G401 (cell line): ENCODE results near the gene LRRC3C. TPM values are rescaled to one million over a fixed set of nuclear protein-coding genes. Genes with fewer than 3 reads are reported as not detected.

Experiments
- DNase-seq: peaks from one replicate; pipeline ENCODE4 v3.0.0-alpha.2; 2015; ENCODE audit warnings: low spot score
- in situ Hi-C: cut with HindIII; loops from 2 replicates; pipeline ENCODE4 v1.10.0; 2016; ENCODE audit warnings: low sequenced_read_pairs, mixed read lengths
- total RNA-seq: library from RNA; depleted of rRNA; stranded (reverse); fragments of >200 nt; shearing (Covaris generic); gene quantifications from 2 replicates; pipeline ENCODE4 v1.2.3, GENCODE V29; 2014; rRNA removed

LRRC3C gene
- total RNA-seq, 1 experiment from 2014 or later, result not detected

GRCh38 chr17:39970157-39970692 is 42.7 kb downstream of the LRRC3C start:
- no peak for DNase-seq
- in situ Hi-C loops, result no loop called here

GRCh38 chr17:39971076-39971603 is 43.6 kb downstream of the LRRC3C start:
- DNase-seq, result no peak
- in situ Hi-C loops, result no loop called here

GRCh38 chr17:39972271-39972670 is 44.7 kb downstream of the LRRC3C start:
- in situ Hi-C loops, result no loop called here
- DNase-seq, result no peak

DNA sequence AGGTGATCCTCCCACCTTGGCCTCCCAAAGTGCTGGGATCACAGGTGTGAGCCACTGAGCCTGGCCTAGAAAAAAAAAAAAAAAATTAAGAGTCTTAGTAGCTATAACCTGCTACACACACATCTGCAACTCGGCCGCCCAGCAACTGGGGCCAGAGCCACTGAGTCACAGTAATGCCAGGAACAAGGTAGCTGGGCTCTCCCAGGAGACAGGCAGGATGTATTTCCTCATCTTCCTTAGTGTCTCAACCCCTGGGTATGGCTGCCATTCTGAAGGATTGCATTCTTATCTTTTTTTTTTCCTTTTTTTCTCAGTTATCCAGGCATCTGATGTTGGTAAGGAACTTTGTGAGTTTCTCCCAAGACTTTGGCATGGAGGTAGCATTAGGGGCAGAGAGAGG is 46.0 kb downstream of the LRRC3C start:
- in situ Hi-C loops, result no loop called here
- no peak for DNase-seq

DNA sequence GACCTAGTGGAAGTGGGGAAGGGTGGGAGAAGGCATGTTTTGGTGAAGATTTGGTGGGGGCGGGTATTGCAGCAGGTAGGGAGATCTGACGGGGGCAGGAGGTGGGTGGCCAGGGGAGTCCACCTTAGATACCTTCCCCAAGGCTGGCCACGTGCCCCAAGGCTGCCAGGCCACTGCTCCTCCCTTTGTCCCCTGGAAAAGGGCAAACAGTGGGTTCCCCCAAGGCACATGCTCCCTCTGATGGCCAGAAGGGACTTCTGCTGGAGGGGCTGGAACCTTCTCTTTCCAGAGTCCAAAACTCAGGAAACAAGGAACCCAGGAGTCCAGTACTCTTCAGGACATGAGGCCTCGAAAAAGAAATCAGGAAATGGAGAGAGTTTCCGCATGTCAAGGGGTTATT is 46.9 kb downstream of the LRRC3C start:
- DNase-seq, result no peak
- in situ Hi-C loops, result no loop called here

DNA sequence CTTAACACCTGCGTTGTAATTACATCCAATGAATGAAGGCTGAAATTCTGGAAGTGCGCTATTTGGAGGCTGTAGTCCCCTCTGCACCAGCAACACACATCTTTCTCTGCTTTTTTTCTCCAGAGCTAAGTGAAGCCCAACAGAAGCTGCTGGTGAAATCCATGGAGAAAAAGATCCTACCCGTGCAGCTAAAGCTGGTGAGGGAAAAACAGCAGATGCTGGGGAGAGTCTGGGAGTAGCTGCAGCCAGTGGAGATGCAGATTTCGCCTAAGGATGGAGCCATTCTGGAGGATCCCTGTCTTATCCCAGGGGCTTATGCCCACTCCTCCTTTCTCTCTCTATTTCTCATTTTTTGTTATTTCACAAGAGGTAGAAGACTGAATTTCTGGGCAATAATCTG is 48.3 kb downstream of the LRRC3C start:
- no peak for DNase-seq
- in situ Hi-C loops, result loop anchor here (25.0 kb wide), 1 partner anchor 288 kb away; the partner anchor contains the start of gene PGAP3

- DNase-seq, result no peak
- in situ Hi-C loops, result loop anchor here (25.0 kb wide), 1 partner anchor 292 kb away; the partner anchor contains the start of gene PGAP3
These were observed 51.6 kb downstream of the LRRC3C start for GRCh38 chr17:39979016-39979670.

DNA sequence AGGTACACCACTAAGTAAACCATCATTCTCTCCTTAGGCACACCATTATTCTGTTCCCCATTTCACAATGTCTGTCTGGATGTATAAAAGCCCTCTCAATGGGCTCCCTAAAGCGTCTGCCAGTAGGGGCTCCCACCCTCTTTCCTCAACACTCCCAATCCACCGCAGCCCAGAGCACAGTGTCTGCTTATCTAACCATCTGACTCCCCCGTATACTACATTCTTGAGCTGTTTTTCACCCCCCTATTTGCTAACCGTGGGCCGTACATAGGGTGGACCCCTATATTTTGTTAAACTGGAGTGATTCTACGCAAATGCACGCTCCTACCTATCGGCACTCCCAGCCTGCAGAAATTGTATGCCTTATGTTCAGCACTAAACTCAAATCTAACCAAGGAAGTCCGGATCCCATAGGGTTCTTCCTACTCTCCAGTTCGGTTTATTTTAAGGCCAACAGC is 52.4 kb downstream of the LRRC3C start:
- in situ Hi-C loops, result loop anchor here (25.0 kb wide), 1 partner anchor 293 kb away; the partner anchor contains the start of gene PGAP3

GRCh38 chr17:39980351-39981206 is 53.0 kb downstream of the LRRC3C start, which contains the start of gene PSMD3:
Gene PSMD3 (plus strand): TSS chr17:39980807. CDS start chr17:39980971, 164 bp downstream.
- peak; percentile 100 for DNase-seq
- in situ Hi-C loops, result loop anchor here (25.0 kb wide), 1 partner anchor 293 kb away; the partner anchor contains the start of gene PGAP3

More for the DNA sequence above, 52.4 kb downstream of the LRRC3C start:
- no peak for DNase-seq

- in situ Hi-C loops, result loop anchor here (25.0 kb wide), 1 partner anchor 294 kb away; the partner anchor contains the start of gene PGAP3
- DNase-seq, result no peak
These were observed 53.7 kb downstream of the LRRC3C start for GRCh38 chr17:39981207-39981741.

DNA sequence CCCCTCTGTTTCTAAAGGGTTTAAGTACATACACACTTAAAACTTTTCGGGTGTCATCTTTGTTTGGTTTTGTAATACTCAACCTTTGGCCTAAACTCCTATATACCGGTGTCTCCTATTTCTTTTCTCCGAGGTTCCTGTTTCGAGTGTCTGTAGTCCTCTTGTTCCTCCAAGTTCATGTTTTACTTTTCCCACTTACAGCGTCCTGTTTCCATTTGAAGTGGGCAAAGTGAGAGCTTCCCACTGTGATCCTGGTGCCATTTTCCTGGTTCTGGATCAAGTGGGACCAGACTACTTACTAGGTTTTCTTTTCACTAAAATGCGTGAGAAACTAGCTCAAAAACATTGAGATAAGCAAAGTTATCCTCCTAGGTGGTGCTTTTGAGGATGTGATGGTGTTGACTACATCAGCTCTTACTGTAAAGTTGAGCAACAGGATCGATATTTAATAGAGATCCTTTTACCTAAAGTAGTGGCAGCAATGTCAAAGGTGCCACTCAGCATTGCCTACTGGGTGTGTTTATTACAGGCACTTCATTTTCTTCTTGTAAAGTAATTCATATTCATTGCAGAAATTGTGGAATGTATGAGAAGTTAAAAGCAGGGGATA is 54.3 kb downstream of the LRRC3C start:
- in situ Hi-C loops, result loop anchor here (25.0 kb wide), 1 partner anchor 295 kb away; the partner anchor contains the start of gene PGAP3
- no peak for DNase-seq

DNA sequence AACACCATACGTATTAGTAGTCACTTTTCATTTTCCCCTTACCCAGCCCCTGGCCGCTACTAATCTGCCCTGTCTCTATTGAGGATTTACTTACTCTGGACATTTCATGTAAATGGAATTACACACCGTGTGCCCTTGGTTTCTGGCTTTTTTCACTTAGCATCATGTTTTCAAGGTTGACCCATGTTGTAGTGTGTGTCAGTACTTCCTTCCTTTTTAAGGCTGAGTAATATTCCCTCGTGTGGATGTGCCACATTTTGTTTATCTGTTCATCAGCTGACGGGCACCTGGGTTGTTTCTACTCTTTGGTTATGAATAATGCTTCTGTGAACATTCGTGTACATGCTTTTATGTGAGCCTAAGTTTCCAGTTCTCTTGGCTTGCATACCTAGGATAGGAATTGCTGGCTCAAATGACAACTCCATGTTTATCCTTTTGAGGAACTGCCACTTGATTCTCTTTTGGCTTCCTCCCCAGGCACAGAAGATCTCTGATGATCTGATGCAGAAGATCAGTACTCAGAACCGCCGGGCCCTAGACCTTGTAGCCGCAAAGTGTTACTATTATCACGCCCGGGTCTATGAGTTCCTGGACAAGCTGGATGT is 60.8 kb downstream of the LRRC3C start:
- in situ Hi-C loops, result loop anchor here (25.0 kb wide), 1 partner anchor 301 kb away; the partner anchor contains the start of gene PGAP3
- no peak for DNase-seq

GRCh38 chr17:39994448-39994847 is 66.9 kb downstream of the LRRC3C start:
- in situ Hi-C loops, result loop anchor here (25.0 kb wide), 1 partner anchor 307 kb away; the partner anchor contains the start of gene PGAP3
- no peak for DNase-seq

Other genes starting within 250 kb of the LRRC3C start
- gene PGAP3, start 239.7 kb upstream of the LRRC3C start, total RNA-seq, result 10.3 and 13.5 TPM in 2 replicates
- gene ERBB2, start 227.7 kb upstream of the LRRC3C start, total RNA-seq, result 41.1 and 44.7 TPM in 2 replicates
- 28.0 and 61.8 TPM in 2 replicates for gene MIEN1, start 197.2 kb upstream of the LRRC3C start, total RNA-seq
- 1.7 and 2.0 TPM in 2 replicates for gene GRB7, start 189.8 kb upstream of the LRRC3C start, total RNA-seq
- not detected in 2 replicates for gene IKZF3, start 63.4 kb upstream of the LRRC3C start, total RNA-seq
- not detected in 2 replicates for gene ZPBP2, start 59.5 kb upstream of the LRRC3C start, total RNA-seq
- gene GSDMB, start 9.1 kb upstream of the LRRC3C start, total RNA-seq, result 0.24 and 1.9 TPM in 2 replicates
- gene ORMDL3, start 131 bp upstream of the LRRC3C start, total RNA-seq, result 37.8 and 40.4 TPM in 2 replicates
- gene GSDMA, start 35.3 kb downstream of the LRRC3C start, total RNA-seq, result not detected in 2 replicates
- 248 and 317 TPM in 2 replicates for gene PSMD3, start 53.1 kb downstream of the LRRC3C start, total RNA-seq
- not detected in 2 replicates for gene CSF3, start 87.7 kb downstream of the LRRC3C start, total RNA-seq
- 70.0 and 90.8 TPM in 2 replicates for gene MED24, start 126.7 kb downstream of the LRRC3C start, total RNA-seq
- 11.8 and 18.4 TPM in 2 replicates for gene THRA, start 135.2 kb downstream of the LRRC3C start, total RNA-seq
- 0.06 and 2.0 TPM in 2 replicates for gene NR1D1, start 172.9 kb downstream of the LRRC3C start, total RNA-seq
- gene MSL1, start 194.2 kb downstream of the LRRC3C start, total RNA-seq, result 67.9 and 80.5 TPM in 2 replicates
- gene CASC3, start 212.8 kb downstream of the LRRC3C start, total RNA-seq, result 31.1 and 61.1 TPM in 2 replicates
- gene RAPGEFL1, start 249.7 kb downstream of the LRRC3C start, total RNA-seq, result 1.1 and 2.6 TPM in 2 replicates